Liver (tissue), 3 donors: Measurements from ENCODE around the gene ATG9A.

Source experiments
- CTCF ChIP-seq: fragments of 150-350 bp; IDR thresholded peaks from 2 replicates; pipeline ENCODE4 v1.5.1; 2017; ENCODE audit warnings: improper control_type of control experiment, low read depth, low read length; ENCODE audit not compliant: missing input control
- FOXA1 ChIP-seq: IDR thresholded peaks from 2 replicates; pipeline ENCODE4 v1.6.1; 2016; ENCODE audit warnings: antibody characterized with exemption
- MAX ChIP-seq: IDR thresholded peaks from 2 replicates; pipeline ENCODE4 v1.6.1; 2016; ENCODE audit warnings: antibody characterized with exemption
- RXRA ChIP-seq, 2 donors: IDR thresholded peaks; 2 replicates each; pipeline ENCODE4 v1.6.1; 2017 to 2018; ENCODE audit warnings: antibody characterized with exemption in 2 of 2, mild to moderate bottlenecking in 1 of 2
- SP1 ChIP-seq: IDR thresholded peaks from 2 replicates; pipeline ENCODE4 v1.6.1; 2018; ENCODE audit warnings: antibody characterized with exemption, mild to moderate bottlenecking
- TAF1 ChIP-seq: conservative IDR thresholded peaks from 2 replicates; pipeline ENCODE4 v1.6.1; 2016; ENCODE audit warnings: antibody characterized with exemption, mild to moderate bottlenecking
- donor health status: healthy.
- donor health status: healthy.

GRCh38 chr2:219218732-219219701 is 10.4 kb downstream of the ATG9A start, which contains the start of gene ABCB6:
- no peak for TF ChIP-seq CTCF
- TF ChIP-seq SP1 = peak; percentile 70
- no peak for TF ChIP-seq RXRA (IDR thresholded peaks at IDR 0.05)
- no peak for TF ChIP-seq FOXA1
- no peak for TF ChIP-seq TAF1
- TF ChIP-seq MAX = no peak
